ENCODE measurements around the gene IQCH.

DNA sequence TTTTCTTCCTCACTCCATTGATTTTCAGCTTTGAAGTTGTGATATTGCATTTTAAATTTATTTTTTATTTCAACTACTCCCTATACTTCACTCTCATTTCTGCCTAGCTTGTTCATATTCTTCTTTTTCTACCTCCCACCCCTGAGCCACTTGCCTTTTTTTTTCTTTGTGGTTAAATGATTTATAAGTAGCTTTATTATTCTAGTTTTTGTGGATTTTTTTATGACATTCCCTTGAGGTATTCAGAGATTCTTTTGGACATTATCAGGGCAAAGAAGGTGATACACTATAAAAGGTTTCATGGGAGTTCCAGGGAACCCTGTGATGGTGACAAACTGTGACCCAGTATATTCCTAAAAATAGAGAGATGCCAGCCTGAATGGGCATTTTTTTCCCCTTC, 269.6 kb downstream of the IQCH start:
- no peak for TF ChIP-seq CTCF (IDR thresholded peaks at IDR 0.05)
- no peak for TF ChIP-seq EP300 (IDR thresholded peaks at IDR 0.05)
- TF ChIP-seq POLR2A (IDR thresholded peaks at IDR 0.05) = no peak
- TF ChIP-seq POLR2AphosphoS5 (IDR thresholded peaks at IDR 0.05) = no peak

Measured in sigmoid colon (tissue), 4 donors.